Erythroblast (primary cell): ENCODE results near the gene EML1.

Experiments used
- GATA1 ChIP-seq: IDR thresholded peaks from 2 replicates; pipeline ENCODE4 v1.6.1; 2011; ENCODE audit warnings: low read depth, mild to moderate bottlenecking, control low read depth, low read length, moderate library complexity
- POLR2A ChIP-seq: IDR thresholded peaks from 2 replicates; pipeline ENCODE4 v1.6.1; 2011; ENCODE audit warnings: mild to moderate bottlenecking, low read length

- TF ChIP-seq POLR2A = no peak
- no peak for TF ChIP-seq GATA1
Observed at GRCh38 chr14:99744199-99744872, 48.9 kb upstream of the EML1 start.
